Subcutaneous abdominal adipose tissue (tissue), 5 donors: ENCODE data around the gene PKD1.

Experiments used
- H3K27ac ChIP-seq: one replicate; pipeline ENCODE4 v1.7.0; 2013; ENCODE audit warnings: low read depth, mild to moderate bottlenecking, inconsistent platforms, low read length, moderate library complexity
- H3K27me3 ChIP-seq, 5 donors: one replicate each; pipeline ENCODE4 v1.7.0; 2013; ENCODE audit warnings: low read length in 5 of 5, inconsistent platforms in 1 of 5; ENCODE audit not compliant: control insufficient read depth in 5 of 5, insufficient read depth in 4 of 5
- H3K36me3 ChIP-seq, 5 donors: one replicate each; pipeline ENCODE4 v1.7.0; 2013; ENCODE audit warnings: low read length in 5 of 5; ENCODE audit not compliant: control insufficient read depth in 5 of 5, insufficient read depth in 5 of 5
- H3K4me1 ChIP-seq, 5 donors: one replicate each; pipeline ENCODE4 v1.7.0; 2013; ENCODE audit warnings: low read length in 5 of 5, mild to moderate bottlenecking in 3 of 5, moderate library complexity in 1 of 5; ENCODE audit not compliant: control insufficient read depth in 5 of 5, insufficient read depth in 5 of 5
- H3K4me3 ChIP-seq, 5 donors: one replicate each; pipeline ENCODE4 v1.7.0; 2013; ENCODE audit warnings: low read length in 5 of 5, low read depth in 1 of 5
- H3K9ac ChIP-seq, 5 donors: one replicate each; pipeline ENCODE4 v1.7.0; 2013; ENCODE audit warnings: low read length in 5 of 5, mild to moderate bottlenecking in 4 of 5, moderate library complexity in 3 of 5
- H3K9me3 ChIP-seq, 5 donors: one replicate each; pipeline ENCODE4 v1.7.0; 2013; ENCODE audit warnings: low read length in 5 of 5; ENCODE audit not compliant: control insufficient read depth in 5 of 5
- donor health status: healthy.
- donor health status: healthy.
- donor health status: healthy.
- donor health status: healthy.
- donor health status: healthy.

The PKD1 gene

DNA sequence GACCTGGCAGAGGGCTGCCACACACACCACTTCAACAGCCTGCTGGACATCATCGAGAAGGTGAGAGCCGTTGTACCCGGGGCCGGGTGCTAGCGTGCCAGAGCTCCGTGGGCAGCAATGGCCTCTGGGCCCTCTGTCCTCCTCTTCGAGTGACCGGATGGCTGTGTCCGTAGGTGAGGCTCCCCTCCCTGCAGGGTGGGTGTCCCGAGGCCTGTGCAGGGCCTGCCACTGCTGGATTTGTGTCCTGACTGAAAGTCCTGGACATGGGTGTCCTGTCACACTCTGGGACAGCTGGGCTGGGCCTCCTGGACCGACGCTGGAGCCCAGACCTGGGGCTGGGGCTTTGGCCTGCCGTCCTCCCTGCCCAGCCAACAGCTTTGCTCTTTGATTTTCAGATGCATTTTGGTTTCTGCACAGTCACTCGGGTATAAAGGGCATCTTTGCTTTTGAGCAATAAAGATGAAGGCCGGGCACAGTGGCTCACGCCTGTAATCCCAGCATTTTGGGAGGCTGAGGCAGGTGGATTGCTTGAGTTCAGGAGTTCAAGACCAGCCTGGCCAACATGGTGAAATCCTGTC, 71.2 kb downstream of the PKD1 start:
- Histone ChIP-seq H3K36me3 (peaks cover 0 to 90% (median 75%) of the 10 kb centered on the region in 5 donors), H3K9ac (no peak overlapping the region), H3K4me3 (no peak overlapping the region), H3K27me3 (no peaks in the 10 kb centered on the region), H3K27ac (no peak overlapping the region), H3K4me1 (no peaks in the 10 kb centered on the region), H3K9me3 (peaks cover 0 to 3% (median 0%) of the 10 kb centered on the region in 5 donors)

- no peak overlapping the region for H3K9ac ChIP-seq
- H3K36me3 ChIP-seq, result peaks cover 0 to 87% (median 74%) of the 10 kb centered on the region in 5 donors
- H3K27ac ChIP-seq, result no peak overlapping the region
- H3K9me3 ChIP-seq, result peaks cover 0 to 3% (median 0%) of the 10 kb centered on the region in 5 donors
- no peaks in the 10 kb centered on the region for H3K4me1 ChIP-seq
- no peaks in the 10 kb centered on the region for H3K27me3 ChIP-seq
- H3K4me3 ChIP-seq, result no peak overlapping the region
Measured at GRCh38 chr16:2063861-2064260, 71.8 kb downstream of the PKD1 start.

DNA sequence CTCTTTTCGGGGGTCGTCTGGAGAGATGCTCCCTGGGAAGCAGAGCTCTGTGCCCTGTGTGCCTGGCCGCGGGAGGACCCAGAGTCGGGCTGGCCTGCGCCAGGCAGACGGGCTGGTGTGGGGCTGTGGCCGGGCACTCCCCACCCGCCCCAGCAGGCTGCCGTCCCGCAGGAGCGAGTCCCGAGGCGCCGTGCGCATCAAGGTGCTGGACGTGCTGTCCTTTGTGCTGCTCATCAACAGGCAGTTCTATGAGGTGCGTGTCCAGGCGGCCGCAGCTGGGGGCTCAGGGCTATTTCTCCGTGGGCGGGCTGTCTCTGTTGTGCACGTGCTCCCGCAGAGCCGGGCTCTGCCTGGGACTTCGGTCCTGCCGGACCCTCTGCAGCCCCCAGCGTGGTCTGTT, 72.9 kb downstream of the PKD1 start:
- Histone ChIP-seq H3K27me3 (no peaks in the 10 kb centered on the region), H3K4me3 (no peak overlapping the region), H3K9me3 (peaks cover 0 to 3% (median 0%) of the 10 kb centered on the region in 5 donors), H3K9ac (no peak overlapping the region), H3K4me1 (no peaks in the 10 kb centered on the region), H3K36me3 (peaks cover 0 to 87% (median 77%) of the 10 kb centered on the region in 5 donors), H3K27ac (no peak overlapping the region)

DNA sequence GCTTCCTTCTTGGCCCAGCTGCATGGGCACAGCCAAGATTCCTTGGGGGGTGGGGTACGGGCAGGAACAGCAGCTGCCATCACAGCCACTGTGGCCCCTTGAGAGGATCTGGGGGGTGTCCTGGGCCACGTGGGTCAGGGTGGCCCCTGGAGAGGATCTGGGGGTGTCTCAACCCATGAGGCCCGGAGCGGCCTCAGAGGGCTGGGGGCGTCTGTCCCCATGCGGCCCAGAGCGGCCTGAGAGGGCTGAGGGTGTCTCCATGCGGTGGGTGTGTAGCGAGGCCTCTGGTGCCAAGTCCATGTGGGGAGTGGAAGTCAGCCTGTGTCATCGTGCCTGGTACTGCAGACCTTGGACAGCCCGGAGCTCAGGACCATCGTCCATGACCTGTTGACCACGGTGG, 74.2 kb downstream of the PKD1 start:
- Histone ChIP-seq H3K36me3 (peaks cover 0 to 87% (median 78%) of the 10 kb centered on the region in 5 donors), H3K9ac (no peak overlapping the region), H3K27ac (no peak overlapping the region), H3K4me3 (no peak overlapping the region), H3K27me3 (no peaks in the 10 kb centered on the region), H3K4me1 (no peaks in the 10 kb centered on the region), H3K9me3 (peaks cover 0 to 3% (median 0%) of the 10 kb centered on the region in 5 donors)

DNA sequence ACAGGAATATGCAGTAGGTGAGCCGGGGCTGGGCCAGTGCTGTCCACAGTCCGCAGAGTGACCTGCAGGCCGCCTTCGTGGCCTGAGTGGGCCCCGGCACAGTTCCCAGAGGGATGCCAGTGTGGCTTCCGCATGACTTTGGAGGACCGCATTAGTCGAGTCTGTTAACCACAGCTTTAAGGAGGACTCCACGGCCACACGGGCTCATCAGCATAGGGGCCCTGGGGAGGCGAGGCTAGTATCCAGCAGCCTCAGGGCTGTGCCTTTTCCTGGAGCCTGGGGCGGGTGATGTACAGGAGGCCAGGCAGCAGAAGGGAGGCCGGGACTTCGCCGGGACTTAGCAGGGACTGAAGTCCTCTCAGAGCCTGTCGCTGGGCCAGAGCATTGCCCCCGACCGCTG, 74.7 kb downstream of the PKD1 start:
- peaks cover 0 to 2% (median 0%) of the 10 kb centered on the region in 5 donors for H3K9me3 ChIP-seq
- H3K27me3 ChIP-seq, result no peaks in the 10 kb centered on the region
- H3K36me3 ChIP-seq, result peaks cover 0 to 87% (median 76%) of the 10 kb centered on the region in 5 donors
- peaks cover 0 to 1% (median 0%) of the 10 kb centered on the region in 5 donors for H3K4me1 ChIP-seq
- no peak overlapping the region for H3K4me3 ChIP-seq
- no peak overlapping the region for H3K9ac ChIP-seq
- no peak overlapping the region for H3K27ac ChIP-seq

GRCh38 chr16:2060346-2060745, 75.4 kb downstream of the PKD1 start:
- H3K4me3 ChIP-seq, result no peak overlapping the region
- H3K27me3 ChIP-seq, result no peaks in the 10 kb centered on the region
- H3K9ac ChIP-seq, result no peak overlapping the region
- no peak overlapping the region for H3K27ac ChIP-seq
- H3K4me1 ChIP-seq, result peaks cover 0 to 4% (median 0%) of the 10 kb centered on the region in 5 donors
- peaks cover 0 to 83% (median 69%) of the 10 kb centered on the region in 5 donors for H3K36me3 ChIP-seq
- H3K9me3 ChIP-seq, result no peaks in the 10 kb centered on the region

- Histone ChIP-seq H3K4me1 (peaks cover 0 to 4% (median 0%) of the 10 kb centered on the region in 5 donors), H3K4me3 (no peak overlapping the region), H3K27ac (no peak overlapping the region), H3K36me3 (peaks cover 0 to 87% (median 71%) of the 10 kb centered on the region in 5 donors), H3K9ac (no peak overlapping the region), H3K27me3 (no peaks in the 10 kb centered on the region), H3K9me3 (no peaks in the 10 kb centered on the region)
Measured at GRCh38 chr16:2058872-2059271, 76.8 kb downstream of the PKD1 start.

DNA sequence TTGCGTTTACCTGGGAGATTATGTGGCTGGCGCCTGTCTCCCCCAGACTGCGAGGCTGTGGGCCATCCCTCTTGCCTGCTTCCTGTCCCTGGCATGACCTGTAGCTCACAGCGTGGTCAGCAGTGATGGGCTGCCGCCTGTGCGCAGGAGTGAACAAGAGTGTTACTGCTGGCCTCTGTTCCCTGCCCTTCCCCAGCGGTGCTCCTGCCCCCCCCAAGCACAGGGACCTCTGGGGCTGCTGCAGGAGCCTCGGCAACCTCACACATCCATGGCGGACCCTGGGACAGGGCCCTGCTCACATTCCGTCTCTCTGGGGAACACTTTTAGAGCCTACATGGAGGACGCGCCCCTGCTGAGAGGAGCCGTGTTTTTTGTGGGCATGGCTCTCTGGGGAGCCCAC, 77.3 kb downstream of the PKD1 start:
- peaks cover 0 to 4% (median 0%) of the 10 kb centered on the region in 5 donors for H3K4me1 ChIP-seq
- no peak overlapping the region for H3K27ac ChIP-seq
- no peak overlapping the region for H3K9ac ChIP-seq
- H3K9me3 ChIP-seq, result no peaks in the 10 kb centered on the region
- peaks cover 0 to 87% (median 71%) of the 10 kb centered on the region in 5 donors for H3K36me3 ChIP-seq
- H3K27me3 ChIP-seq, result no peaks in the 10 kb centered on the region
- no peak overlapping the region for H3K4me3 ChIP-seq

DNA sequence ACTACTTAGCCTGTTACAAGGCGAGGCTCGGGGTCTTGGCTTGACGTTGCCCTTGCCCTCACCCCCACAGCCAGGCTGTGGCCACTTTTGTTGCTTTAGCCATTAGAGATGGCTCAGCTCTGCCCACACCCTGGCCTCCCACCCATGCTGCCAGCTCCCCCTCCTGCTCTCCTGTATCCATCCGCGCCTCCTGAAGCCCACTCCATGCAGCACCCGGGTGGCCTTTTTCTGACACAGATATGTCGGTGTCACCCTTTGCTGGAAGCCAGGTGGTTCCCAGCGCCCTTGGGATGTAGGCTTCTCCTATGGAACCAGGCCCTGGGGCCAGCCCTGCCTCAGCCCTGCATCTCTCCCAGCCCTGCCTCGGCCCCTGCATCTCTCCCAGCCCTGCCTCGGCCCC, 78.3 kb downstream of the PKD1 start:
- Histone ChIP-seq H3K4me1 (peaks cover 0 to 4% (median 0%) of the 10 kb centered on the region in 5 donors), H3K27me3 (no peaks in the 10 kb centered on the region), H3K4me3 (no peak overlapping the region), H3K9me3 (no peaks in the 10 kb centered on the region), H3K9ac (no peak overlapping the region), H3K27ac (no peak overlapping the region), H3K36me3 (peaks cover 0 to 87% (median 71%) of the 10 kb centered on the region in 5 donors)

- no peak overlapping the region for H3K4me3 ChIP-seq
- no peaks in the 10 kb centered on the region for H3K9me3 ChIP-seq
- no peaks in the 10 kb centered on the region for H3K27me3 ChIP-seq
- peaks cover 0 to 87% (median 70%) of the 10 kb centered on the region in 5 donors for H3K36me3 ChIP-seq
- no peak overlapping the region for H3K27ac ChIP-seq
- peaks cover 0 to 4% (median 0%) of the 10 kb centered on the region in 5 donors for H3K4me1 ChIP-seq
- no peak overlapping the region for H3K9ac ChIP-seq
Measured at GRCh38 chr16:2056681-2057407, 78.9 kb downstream of the PKD1 start.
